Measurements from ENCODE around the gene ILF3.
"Not testable (repeated sequence)": the region's sequence is repeated elsewhere in the genome, so short reads cannot be mapped to it uniquely, and the experiment has no call there.

ILF3 gene

DNA sequence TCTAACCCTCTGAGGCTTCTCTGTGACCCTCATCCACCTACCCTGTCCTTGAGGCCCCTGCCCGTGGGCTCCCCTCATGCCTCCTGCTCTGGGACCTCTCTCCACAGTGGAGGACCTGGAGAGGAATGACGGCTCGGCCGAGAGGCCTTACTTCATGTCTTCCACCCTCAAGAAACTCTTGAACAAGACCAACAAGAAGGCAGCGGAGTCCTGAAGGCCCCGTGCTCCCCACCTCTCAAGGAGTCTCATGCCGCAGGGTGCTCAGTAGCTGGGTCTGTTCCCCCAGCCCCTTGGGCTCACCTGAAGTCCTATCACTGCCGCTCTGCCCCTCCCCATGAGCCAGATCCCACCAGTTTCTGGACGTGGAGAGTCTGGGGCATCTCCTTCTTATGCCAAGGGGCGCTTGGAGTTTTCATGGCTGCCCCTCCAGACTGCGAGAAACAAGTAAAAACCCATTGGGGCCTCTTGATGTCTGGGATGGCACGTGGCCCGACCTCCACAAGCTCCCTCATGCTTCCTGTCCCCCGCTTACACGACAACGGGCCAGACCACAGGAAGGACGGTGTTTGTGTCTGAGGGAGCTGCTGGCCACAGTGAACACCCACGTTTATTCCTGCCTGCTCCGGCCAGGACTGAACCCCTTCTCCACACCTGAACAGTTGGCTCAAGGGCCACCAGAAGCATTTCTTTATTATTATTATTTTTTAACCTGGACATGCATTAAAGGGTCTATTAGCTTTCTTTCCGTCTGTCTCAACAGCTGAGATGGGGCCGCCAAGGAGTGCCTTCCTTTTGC lies 10.8 kb upstream of the ILF3 start:
- no peak for DNase-seq

DNA sequence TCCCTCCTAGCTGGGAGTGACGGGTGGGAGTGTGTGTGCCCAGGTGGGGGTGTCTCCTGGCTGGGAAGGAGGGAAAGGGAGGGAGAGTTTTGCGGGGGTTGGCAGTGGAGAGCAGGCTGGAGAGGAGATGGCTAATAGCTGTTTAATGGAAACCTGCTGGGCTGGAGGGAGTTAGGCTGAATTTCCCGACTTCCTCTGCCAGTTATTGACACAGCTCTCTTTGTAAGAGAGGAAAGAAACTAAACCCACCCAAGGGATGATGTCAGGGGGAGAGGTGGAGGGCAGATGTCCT lies 10.2 kb upstream of the ILF3 start:
- DNase-seq, result no peak

DNA sequence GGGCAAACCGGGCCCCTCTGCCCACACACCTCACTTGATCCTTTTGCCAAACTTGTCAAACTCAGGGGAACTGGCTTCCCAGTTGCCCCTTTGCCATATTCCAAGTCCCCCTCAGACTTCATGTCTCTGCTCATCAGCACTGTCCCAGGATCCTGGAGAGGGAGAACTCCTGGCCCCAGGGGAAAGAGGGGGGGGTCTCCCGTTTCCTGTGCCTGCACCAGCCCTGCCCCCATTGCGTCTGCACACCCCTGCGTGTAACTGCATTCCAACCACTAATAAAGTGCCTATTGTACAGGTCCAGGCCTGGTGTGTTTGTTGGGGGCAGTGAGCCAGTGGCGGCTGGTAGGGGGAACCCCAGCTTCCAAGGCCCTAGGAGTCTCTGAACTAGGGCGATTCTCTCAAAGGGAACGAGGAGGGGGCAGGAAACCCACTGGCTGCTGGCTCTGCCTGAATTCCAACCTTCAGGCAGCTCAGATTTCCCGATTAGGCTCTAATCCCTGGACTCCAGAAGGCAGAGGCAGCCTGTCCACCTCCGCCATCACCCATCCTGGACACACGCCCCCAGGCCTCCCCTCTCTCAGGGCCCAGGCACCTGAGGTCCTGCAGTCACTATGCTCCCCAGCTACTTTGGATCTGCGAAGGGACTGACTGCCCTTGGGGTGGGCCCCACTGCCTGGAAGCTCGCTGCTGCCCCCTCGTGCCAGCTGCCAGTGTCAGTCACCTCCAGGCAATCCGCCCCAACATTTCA lies 9.7 kb upstream of the ILF3 start:
- DNase-seq, result peak; percentile 77

DNA sequence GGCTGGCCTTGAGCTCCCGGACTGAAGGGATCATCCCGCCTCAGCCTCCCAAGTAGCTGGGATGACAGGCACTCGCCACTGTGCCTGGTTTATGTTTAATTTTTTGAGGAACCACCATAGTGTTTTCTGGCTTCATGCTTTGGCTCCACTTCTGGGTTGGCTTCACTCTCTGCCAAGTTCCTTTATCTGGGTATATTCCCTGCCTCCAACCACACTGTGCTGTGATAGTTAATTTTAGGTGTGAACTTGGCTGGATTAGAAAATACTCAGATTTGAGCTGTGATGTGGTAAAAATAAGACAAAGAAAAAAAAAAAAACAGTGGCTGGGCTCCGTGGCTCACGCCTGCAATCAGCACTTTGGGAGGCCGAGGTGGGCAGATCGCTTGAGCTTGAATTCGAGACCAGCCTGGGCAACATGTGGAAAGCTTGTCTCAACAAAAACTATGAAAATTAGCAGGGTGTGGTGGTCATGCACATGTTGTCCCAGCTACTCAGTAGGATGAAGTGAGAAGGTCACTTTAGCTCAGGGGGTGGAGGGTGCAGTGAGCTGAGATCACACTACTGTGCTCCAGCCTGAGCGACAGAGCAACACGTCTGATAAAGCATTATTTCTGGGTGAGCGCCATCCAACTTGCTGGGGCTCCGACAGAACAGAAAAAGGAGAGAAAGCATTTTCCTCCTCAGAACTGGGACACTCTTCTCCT lies 7.5 kb upstream of the ILF3 start:
- DNase-seq, result no peak

GRCh38 chr19:10648360-10648759 lies 5.8 kb upstream of the ILF3 start:
- DNase-seq, result no peak

GRCh38 chr19:10651851-10652250 lies 2.3 kb upstream of the ILF3 start:
- DNase-seq, result no peak

GRCh38 chr19:10653482-10653731 lies 739 bp upstream of the ILF3 start:
- DNase-seq, result no peak

GRCh38 chr19:10654610-10655456 lies 687 bp downstream of the ILF3 start:
- DNase-seq, result peak; percentile 62

GRCh38 chr19:10655457-10656312 lies 1.5 kb downstream of the ILF3 start:
- peak; percentile 29 for DNase-seq

GRCh38 chr19:10660346-10660745 lies 6.2 kb downstream of the ILF3 start:
- DNase-seq, result no peak

DNA sequence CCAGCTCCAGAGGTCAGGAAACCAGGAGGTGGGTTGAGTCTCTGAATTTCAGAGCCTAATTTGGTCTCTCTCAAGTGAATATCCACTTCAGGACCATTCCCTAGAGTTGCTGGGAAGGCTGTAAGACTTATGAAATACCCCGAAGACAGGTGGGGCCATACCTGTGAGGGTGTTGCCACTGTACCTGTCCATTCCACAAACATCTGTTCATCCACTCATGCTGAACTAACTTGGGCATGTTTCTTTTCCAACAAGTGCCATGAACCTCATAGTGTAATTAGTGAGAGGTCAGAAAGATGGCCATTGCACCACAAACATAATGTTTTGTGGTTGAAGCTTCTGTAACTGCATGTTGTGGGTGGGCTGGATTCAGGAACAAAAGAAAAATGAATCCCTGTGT lies 7.8 kb downstream of the ILF3 start:
- no peak for DNase-seq

- DNase-seq, result no peak
These were observed 8.5 kb downstream of the ILF3 start for GRCh38 chr19:10662384-10663251.

DNA sequence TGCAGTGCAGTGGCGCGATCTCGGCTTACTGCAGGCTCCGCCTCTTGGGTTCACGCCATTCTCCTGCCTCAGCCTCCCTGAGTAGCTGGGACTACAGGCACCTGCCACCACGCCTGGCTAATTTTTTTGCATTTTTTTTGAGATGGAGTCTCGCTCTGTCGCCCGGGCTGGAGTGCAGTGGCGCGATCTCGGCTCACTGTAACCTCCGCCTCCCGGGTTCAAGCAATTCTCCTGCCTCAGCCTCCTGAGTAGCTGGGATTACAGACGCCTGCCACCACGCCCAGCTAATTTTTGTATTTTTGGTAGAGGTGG lies 9.1 kb downstream of the ILF3 start:
- not testable (repeated sequence) for DNase-seq

GRCh38 chr19:10667867-10668266 lies 13.7 kb downstream of the ILF3 start:
- DNase-seq, result no peak

DNA sequence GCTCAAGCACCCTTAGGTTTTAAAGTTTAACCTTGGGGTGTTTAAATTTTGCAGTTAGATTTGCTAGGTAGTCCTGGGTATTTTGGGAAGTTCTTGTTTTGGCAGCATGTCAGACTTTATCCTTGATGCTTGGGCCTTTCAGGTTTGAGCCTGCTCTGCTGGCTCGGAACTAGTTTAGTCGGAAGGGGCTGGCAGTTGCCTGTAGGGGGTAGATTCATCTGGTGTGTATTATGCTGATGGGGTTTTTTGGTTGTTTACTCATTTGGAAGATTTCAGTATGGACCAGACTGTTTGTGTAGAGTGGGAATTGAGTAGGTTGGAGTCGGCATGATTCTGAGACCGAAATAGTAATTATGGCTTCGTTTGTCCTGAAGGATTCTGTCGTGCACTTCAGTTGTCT lies 15.1 kb downstream of the ILF3 start:
- no peak for DNase-seq

GRCh38 chr19:10670182-10670581 lies 16.0 kb downstream of the ILF3 start:
- no peak for DNase-seq

GRCh38 chr19:10670876-10671804 lies 17.0 kb downstream of the ILF3 start:
- no peak for DNase-seq

GRCh38 chr19:10671922-10672321 lies 17.8 kb downstream of the ILF3 start:
- not testable (repeated sequence) for DNase-seq

- not testable (repeated sequence) for DNase-seq
These were observed 21.1 kb downstream of the ILF3 start for GRCh38 chr19:10675214-10675613.

GRCh38 chr19:10677751-10678150 lies 23.6 kb downstream of the ILF3 start:
- DNase-seq, result no peak

Measured in activated CD4-positive, alpha-beta T cell treated with anti-CD3 and anti-CD28 coated beads, Interleukin-2, amount 50 U/mL, for 16 hours (primary cell).